Measurements from ENCODE around the gene ZFP90.

GRCh38 chr16:68506331-68507053 lies 32.6 kb upstream of the ZFP90 start:
- no peak for TF ChIP-seq POLR2A (IDR thresholded peaks at IDR 0.05)
- TF ChIP-seq CTCF (IDR thresholded peaks at IDR 0.05 in 4 of 5, conservative IDR thresholded peaks at IDR 0.05 in 1 of 5): no peak

Measured in gastrocnemius medialis (tissue), 4 donors.